Right renal pelvis (tissue), 4 donors: ENCODE measurements around the gene TUBG2. TPM values are rescaled to one million over a fixed set of nuclear protein-coding genes. Genes with fewer than 3 reads are reported as not detected.
A peak's percentile ranks its signal among the peaks of the same experiment; 100 is the strongest.

Source experiments
- DNase-seq, 4 donors: peaks; one replicate each; pipeline ENCODE4 v3.0.0-alpha.2; 2013; ENCODE audit warnings: low read depth in 4 of 4, low spot score in 3 of 4, missing footprints in 1 of 4
- polyA plus RNA-seq, 4 donors: library from polyadenylated mRNA; unstranded; fragments of 120-200 nt; gene quantifications; one replicate each; pipeline ENCODE4 v1.2.1, GENCODE V29; 2013; ENCODE audit not compliant: insufficient read length in 4 of 4

The TUBG2 gene
- polyA plus RNA-seq, 4 donors = 21.6 to 28.1 (median 25.9) TPM

- no peak for DNase-seq
Measured at GRCh38 chr17:42675965-42676423, 16.9 kb downstream of the TUBG2 start.

GRCh38 chr17:42676424-42677011, 17.4 kb downstream of the TUBG2 start, which contains the start of gene PLEKHH3:
Gene PLEKHH3 (minus strand): TSS chr17:42676994. CDS start chr17:42676563, 431 bp downstream.
- peak in 1 of 4 donors; percentile 68 for DNase-seq

- DNase-seq = peak; percentile 99 to 100 (median 99)
Measured at GRCh38 chr17:42677012-42677857, 18.2 kb downstream of the TUBG2 start.

- peak in 1 of 4 donors; percentile 83 for DNase-seq
Measured at GRCh38 chr17:42677921-42678781, 19.1 kb downstream of the TUBG2 start.

DNA sequence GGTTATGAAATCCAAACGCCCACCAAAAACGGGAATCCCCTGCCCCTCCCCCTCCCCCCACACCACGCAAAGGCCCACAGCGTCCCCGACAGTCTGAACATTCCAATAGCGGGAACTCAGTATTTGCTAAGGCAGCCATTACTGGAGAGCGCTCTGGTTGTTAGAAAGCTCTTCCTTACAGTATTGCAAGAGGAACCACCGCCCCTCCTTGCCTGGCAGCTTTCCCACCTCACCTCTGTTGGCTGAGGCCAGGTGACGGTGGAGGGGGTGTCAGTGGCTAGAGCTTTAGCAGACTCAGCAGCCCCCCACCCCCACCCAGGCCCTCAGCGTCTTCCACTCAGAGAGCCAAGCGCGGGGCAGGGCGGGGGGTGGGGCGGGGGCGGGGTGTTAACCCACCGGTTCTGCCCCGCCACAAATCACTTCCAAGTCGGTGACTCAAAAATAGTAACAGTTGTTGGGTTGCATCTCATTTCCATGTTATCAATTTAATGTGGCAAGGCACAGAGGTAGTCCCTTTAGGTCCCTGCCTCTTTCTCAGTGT, 19.9 kb downstream of the TUBG2 start:
- DNase-seq = no peak

DNA sequence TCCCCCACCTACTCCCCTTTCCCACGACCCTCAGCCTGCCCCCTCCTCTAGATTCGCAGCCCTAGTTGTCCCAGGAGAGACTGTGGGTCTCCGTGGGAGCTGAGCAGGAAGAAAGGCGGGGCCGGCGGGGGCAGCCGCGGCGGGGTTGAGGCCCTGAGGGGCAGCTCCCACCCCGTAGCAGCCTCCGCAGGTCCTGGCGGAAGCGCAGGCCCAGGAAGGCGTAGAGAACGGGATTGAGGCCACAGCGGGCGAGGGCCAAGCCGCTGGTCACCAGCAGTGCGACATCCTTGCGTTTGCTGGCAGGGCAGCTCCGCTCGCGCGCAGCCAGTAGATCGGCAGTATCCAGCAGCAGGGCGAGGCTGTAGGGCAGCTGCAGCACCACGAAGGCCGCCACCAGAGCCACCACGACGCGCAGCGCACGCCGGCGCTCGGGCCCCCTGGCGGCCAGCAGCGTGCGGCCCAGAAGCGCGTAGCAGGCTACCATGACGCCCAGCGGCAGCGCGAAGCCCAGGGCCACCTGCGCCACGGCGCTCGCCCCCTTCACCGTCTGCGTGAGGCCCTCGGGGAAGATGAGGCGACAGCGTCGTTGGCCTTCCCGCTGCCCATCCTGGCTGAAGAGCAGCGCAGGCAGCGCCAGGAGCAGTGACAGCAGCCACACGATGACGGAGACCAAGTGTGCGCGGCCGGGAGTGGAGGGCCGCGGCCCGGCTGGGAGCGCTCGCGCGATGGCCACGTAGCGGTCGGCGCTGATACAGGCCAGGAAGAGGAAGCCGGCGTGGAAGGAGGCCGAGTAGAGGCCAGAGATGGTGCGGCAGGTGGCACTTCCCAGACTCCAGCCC, 20.6 kb downstream of the TUBG2 start:
- DNase-seq = peak in 1 of 4 donors; percentile 79

DNA sequence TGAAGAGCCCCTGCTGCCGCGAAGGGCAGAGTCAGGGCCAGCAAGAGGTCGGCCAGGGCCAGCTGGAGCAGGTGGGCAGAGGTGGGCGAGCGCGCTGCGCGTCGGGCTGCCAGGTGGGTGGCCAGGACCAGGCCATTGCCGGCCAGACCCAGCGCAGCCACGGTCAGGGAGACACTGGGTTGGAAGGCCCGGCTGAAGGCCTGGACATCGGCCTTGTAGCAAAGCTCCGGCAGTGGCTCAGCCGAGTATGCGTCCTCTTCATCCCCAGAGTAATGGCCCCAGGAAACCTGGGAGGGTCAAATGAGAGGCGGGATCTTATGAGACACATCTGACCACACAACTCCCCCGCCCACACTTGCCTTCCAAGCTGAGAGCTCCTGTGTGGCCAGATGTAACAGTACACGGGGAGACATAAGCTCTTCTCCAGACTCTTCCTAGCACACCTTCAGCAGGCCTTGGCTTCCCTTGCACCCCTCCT, 21.3 kb downstream of the TUBG2 start:
- DNase-seq = no peak

DNA sequence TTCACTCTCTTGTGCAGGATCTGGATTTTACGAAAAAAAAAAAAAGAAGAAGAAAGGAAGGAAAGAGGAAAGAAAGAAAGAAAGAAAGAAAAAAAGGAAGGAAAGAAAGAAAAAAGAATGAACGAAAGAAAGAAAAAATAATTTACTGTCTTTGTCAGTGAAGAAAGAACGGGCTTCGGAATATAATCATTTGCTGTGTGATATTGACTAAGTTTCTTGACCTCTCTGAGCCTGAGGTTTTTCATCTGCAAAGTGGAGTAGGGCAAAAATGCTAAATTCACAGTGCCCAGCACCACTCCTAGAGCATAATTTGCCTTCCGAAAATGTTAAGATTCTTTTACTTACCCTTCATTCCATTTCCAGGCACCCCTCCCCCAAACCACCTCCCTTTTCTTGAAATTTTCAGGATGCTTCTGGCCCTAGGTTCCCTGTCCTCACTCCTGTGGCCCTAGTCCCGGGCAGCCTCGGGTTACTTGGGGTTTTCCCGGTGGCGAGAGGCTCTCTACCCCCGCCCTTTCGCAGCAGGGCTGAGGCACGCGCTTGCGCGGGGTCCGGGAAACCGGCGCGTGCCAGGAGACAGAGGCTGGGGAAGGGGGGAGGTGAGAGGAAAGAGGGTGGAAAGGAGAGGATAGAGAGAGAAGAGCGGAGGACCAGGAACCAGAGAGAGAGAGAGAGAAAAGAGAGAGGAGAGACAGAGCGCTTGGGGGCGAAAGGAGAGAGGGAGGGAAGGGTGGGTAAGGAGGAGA, 23.1 kb downstream of the TUBG2 start, which contains the start of gene CNTNAP1:
TSS of gene CNTNAP1 (plus strand) at position 556 of the 746 bp plus-strand sequence. CDS start 299 bp downstream, outside the sequence.
- no peak for DNase-seq

- no peak for DNase-seq
Measured at GRCh38 chr17:42682722-42683403, 23.8 kb downstream of the TUBG2 start.

DNA sequence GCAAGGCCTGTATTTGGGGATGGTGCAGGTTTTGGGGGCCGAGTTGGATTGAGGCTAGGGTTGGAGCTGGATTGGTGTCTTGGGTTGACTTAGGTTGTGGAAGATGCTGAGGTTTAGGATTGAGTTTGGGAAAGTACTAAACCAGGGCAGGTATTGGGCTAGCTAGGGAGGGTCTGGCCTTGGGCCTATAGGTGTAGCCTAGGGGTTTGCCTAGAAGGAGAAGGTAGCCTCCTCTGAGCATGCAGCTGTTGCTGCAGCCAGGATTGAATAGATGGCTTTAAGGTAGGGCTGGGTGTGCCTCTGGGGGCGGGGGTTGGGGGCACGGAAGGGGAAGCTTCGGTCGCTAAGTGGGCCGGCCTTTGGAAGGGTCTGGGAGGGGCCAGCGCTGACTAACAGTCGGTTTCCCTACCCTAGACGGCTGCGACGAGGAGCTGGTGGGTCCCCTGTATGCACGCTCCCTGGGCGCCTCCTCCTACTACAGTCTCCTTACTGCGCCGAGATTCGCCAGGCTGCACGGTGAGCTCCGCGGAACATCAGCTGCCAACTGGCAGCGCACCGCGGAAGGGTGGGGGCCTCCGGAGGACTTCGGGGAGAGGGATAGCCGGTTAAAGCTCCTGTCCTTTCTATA, 24.4 kb downstream of the TUBG2 start:
- DNase-seq = no peak

- no peak for DNase-seq
Measured at GRCh38 chr17:42684929-42685556, 26.0 kb downstream of the TUBG2 start.

DNA sequence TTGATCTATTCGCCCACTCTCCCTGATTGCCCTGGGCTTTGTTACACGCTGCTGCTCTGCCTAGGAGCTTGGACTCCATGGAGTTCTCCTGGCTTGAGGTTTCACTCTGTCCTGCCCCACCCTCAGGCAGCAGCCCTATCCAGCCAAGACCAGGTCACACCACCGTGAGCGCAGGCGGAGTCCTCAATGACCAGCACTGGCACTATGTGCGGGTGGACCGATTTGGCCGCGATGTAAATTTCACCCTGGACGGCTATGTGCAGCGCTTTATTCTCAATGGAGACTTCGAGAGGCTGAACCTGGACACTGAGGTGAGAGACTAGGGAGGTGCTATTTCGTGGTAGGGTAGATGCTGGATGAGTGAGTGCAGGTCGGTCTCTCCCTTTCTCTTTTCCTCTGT, 26.7 kb downstream of the TUBG2 start:
- no peak for DNase-seq

GRCh38 chr17:42686520-42687128, 27.5 kb downstream of the TUBG2 start:
- no peak for DNase-seq

GRCh38 chr17:42687707-42688320, 28.7 kb downstream of the TUBG2 start:
- DNase-seq = no peak

- DNase-seq = no peak
Measured at GRCh38 chr17:42690596-42690995, 31.5 kb downstream of the TUBG2 start.

DNA sequence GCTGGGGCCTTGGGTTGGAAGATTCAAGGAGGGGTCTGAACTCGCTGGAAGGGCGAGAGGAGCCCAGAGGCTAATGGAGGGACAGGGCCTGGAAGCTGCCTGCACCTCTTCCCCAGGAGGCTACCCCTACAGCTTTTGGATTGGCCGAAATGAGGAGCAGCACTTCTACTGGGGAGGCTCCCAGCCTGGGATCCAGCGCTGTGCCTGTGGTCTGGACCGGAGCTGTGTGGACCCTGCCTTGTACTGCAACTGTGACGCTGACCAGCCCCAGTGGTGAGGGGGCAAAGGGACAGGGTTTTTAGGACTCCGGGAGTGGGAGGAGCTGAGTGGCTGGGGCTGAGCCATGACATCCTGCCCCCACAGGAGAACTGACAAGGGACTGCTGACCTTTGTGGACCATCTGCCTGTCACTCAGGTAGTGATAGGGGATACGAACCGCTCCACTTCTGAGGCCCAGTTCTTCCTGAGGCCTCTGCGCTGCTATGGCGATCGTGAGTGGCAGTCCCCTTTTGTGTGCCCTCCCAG, 32.0 kb downstream of the TUBG2 start:
- DNase-seq = no peak
